HS-5 (cell line): ENCODE data around the gene FOXP2.

Experiments used
- DNase-seq: peaks from one replicate; pipeline ENCODE4 v3.0.0-alpha.2; 2012; ENCODE audit warnings: low read depth

FOXP2 gene

GRCh38 chr7:114722562-114722961 is 307.9 kb downstream of the FOXP2 start:
- DNase-seq, result no peak

- no peak for DNase-seq
Observed at GRCh38 chr7:114723308-114723707, 308.7 kb downstream of the FOXP2 start.

GRCh38 chr7:114740095-114740494 is 325.5 kb downstream of the FOXP2 start:
- no peak for DNase-seq

GRCh38 chr7:114740941-114741340 is 326.3 kb downstream of the FOXP2 start:
- no peak for DNase-seq

GRCh38 chr7:114741911-114742310 is 327.3 kb downstream of the FOXP2 start:
- DNase-seq, result no peak
